ENCODE results near the gene ADTRP.
A peak's percentile ranks its signal among the peaks of the same experiment; 100 is the strongest.

Gene ADTRP, protein sequence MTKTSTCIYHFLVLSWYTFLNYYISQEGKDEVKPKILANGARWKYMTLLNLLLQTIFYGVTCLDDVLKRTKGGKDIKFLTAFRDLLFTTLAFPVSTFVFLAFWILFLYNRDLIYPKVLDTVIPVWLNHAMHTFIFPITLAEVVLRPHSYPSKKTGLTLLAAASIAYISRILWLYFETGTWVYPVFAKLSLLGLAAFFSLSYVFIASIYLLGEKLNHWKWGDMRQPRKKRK

GRCh38 chr6:11778648-11779328 lies at the start of gene ADTRP:
ADTRP (minus strand) TSS chr6:11778803; CDS start chr6:11778759, 44 bp downstream.
- DNase-seq, result no peak

GRCh38 chr6:11826779-11827178 lies 48.2 kb upstream of the ADTRP start:
- no peak for DNase-seq

- DNase-seq, result no peak
Observed at GRCh38 chr6:11824986-11825385, 46.4 kb upstream of the ADTRP start.

DNA sequence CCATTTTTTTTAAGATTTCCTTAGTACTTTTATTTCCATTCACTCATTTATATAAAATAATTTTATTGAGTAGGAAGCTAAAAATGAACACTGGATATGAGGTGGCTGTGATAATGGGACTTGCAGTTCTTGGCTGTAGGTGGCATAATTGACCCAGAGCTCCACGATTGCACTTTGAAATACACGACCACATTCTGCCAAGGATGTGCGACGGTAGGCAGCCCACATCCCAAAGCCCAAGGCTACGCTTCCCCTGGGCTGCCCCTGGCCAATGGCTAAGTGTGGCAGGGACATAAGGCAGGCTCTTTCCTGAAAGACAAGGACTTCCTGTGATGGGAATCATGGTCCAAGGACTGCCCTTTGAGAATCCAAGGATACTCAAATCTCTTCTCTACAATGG lies 43.7 kb upstream of the ADTRP start:
- no peak for DNase-seq

DNA sequence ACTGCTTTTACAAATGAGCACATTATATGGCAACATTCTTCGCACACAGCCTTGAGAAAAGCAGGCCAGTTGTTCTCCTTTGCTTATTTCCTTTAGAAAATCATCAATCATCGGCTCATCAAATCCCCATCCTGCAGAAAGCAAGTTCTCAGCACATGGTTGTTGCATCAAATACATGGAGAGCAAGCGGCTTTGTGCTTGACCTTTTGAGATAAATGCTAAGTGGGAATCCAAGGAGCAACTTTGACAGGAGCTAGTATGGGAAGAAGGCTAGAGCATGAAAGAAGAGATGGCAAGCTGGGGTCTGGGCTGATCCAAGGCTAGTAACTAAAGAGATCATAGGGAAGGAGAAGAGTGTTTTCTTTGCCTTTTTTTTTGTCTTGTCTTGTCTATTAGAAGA lies 43.2 kb upstream of the ADTRP start:
- no peak for DNase-seq

- DNase-seq, result no peak
Observed at GRCh38 chr6:11820821-11821220, 42.2 kb upstream of the ADTRP start.

- DNase-seq, result no peak
Observed at GRCh38 chr6:11819486-11819885, 40.9 kb upstream of the ADTRP start.

- no peak for DNase-seq
Observed at GRCh38 chr6:11815231-11815630, 36.6 kb upstream of the ADTRP start.

DNA sequence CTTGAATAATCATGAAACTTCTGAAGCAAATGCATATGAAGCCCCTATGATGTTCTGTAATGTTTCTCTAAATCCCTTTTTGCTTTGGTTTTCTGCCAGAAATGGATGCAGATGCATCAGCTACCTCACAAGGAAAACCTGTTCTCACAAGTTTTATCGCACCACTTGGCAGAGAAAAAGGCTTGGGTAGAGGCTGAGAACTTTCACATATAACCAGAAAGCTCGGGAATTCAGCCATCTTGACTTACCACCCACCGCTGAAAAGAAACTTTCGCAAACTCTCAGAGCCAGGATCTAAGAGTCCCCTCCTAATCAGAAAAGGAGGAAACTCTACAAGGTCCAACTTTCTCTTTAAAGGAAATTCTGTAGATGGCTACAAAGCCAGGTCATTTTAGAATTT lies 36.2 kb upstream of the ADTRP start:
- no peak for DNase-seq

GRCh38 chr6:11814106-11814505 lies 35.5 kb upstream of the ADTRP start:
- DNase-seq, result no peak

- no peak for DNase-seq
Observed at GRCh38 chr6:11813606-11814005, 35.0 kb upstream of the ADTRP start.

DNA sequence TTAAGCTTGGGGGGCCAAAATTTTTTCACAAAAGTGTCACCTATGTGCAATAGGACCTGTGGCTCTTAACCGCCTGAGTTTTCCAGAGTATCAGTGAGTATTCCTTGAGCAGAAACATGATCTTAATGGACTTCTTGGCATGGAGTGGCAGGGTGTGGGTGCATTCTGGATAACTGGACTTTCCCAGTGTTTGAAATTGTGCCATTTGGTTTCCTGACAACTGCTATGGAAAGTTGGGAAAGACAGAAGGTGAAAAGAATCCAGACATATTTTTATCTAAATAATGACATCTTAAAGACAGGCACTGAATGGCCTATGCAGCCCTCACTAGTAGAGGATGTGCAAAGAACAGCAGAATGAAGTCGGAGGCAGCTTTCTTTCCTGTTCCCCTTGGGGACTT lies 34.3 kb upstream of the ADTRP start:
- no peak for DNase-seq

DNA sequence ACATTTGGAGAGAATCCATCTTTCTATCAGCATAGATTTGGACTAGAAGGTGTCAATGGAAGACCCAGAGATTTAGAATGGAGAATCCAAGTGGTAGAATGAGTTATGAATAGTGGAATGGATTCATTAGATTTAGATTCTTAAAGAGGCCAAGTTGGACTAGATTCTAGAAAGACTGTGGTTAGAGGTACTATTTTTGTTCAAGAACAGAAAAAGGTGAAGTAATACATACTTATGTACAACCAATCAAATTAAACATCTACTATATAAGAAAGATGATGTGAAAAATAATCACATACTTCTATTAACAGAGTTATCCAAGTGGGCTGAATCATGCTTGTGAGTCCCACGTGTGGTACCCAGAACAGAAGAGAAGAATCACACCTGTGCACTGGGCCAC lies 33.8 kb upstream of the ADTRP start:
- DNase-seq, result no peak

DNA sequence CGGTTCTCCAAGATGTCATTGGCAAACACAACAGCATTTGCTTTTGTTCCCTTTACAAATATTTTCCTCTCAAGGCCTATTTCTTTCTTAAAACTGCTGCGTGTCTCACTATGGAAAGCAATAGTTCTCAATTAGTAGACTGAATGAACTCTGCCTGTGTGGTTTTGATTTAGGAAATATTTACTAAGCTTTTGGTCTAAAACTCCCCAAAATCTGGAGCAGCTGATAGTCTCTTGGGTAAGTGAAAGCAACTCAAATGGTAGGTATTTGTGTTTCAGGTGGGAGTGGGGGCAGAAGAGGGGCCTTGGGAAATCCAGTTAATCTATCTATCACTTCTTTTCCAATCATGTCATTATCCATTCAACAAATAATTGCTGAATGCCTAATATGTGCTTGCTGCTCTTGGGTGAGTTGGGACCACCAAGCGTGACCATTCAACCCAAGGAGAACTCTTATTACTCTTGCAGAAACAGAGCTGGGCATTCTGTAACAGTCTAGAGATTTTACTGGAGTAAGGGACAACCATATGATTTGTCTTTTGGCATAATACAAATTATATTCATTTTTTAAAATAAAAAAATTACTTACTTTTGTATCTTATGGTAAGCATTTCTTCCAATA lies 33.2 kb upstream of the ADTRP start:
- no peak for DNase-seq

- no peak for DNase-seq
Observed at GRCh38 chr6:11810854-11811643, 32.4 kb upstream of the ADTRP start.

DNA sequence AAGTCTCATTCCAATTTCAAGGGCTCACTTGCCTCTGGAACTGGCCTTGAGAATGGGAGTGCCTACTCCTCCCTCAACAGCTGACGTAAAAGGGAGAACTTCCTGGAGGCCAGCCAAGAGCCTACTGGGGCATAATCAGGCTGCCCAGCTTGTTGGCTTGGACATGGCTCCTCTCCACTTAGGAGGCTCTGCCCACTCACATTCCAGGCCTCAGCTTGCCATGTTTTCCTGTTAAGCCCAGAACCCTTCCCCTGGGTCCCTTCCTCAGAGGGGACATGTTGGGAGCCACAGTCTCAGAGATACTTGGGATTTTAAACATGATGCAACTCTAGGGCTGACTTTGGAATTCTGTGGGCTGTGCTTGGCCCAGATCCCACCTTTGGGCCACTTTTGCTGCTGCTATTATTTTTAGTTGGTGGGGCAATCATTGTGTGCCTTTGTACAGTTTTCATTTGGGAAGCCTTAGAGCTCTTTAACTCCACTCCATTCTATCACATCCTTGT lies 31.5 kb upstream of the ADTRP start:
- DNase-seq, result peak in 1 of 2 experiments; percentile 13

- no peak for DNase-seq
Observed at GRCh38 chr6:11808054-11808453, 29.5 kb upstream of the ADTRP start.

DNA sequence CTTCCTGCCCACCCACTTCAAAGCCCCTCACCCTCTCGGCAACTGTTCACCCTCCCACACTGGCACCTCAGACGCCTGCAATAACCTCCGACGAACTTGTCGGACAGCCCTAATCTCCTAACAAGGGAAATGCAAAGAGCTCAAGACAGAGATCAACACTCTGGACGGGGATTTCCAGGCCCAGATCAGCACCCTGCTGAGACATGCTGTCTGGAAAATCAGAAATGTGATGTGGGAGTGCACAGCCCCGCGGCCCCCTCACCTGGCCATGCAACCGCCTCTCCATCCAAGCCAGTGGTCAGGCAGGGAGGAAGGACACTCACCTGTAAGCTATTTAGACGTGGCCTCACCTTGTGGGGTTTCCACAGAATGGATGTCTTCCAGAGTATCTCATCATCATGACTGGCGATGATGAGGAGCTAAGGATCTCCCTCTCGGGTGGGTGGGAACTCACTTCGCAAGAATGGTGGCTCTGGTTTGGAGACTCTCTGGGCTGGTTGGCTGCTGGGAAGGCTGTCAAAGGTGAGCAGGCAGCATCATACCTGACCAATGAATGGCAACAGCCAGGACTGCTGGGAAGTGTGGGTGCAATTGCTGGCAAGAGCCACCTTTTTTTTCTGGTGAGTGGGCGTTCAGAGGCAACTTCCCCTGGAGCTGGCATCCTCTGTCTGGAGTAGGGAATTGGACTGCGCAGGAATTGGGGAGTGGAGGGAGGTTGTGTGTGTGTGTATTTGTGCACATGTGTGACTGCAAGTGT lies 28.1 kb upstream of the ADTRP start:
- DNase-seq, result no peak

DNA sequence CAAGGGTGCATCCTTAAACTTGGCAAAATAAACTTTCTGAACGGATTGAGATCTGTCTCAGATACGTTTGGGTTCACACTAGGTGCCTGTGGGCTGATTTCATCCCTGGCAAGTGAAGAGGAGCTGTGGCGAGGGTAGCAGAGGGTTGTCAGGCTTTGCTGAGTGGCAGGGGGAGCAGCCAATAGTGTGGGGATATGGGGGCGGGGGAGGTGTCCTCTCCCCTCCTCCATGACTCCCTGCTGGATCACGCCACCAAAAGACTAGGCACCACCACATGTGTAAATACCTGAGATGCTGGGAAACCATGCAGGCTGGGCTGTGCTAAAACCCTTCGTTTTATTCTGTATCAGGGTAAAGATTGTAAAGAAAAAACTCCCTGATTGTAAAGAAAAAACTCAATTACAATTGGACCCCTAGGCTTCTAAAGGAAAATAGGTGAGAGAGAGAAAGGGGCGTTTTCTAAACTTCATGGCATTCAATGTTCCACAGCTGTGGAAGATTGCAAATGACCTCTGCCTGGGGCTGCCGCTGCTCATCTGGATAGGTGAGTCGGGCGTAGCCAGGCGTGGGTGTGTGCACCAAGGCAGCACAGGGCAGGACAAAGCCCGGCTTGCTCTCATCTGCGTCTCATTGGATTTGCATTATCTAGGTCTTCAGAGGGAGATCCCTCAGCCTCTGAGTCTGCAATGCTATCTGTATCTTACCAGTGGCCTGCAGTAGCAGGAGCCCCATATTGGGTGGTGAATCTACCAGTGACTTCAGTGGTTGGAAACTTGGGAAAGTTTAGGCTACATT lies 26.9 kb upstream of the ADTRP start:
- no peak for DNase-seq

GRCh38 chr6:11804701-11805100 lies 26.1 kb upstream of the ADTRP start:
- DNase-seq, result no peak

DNA sequence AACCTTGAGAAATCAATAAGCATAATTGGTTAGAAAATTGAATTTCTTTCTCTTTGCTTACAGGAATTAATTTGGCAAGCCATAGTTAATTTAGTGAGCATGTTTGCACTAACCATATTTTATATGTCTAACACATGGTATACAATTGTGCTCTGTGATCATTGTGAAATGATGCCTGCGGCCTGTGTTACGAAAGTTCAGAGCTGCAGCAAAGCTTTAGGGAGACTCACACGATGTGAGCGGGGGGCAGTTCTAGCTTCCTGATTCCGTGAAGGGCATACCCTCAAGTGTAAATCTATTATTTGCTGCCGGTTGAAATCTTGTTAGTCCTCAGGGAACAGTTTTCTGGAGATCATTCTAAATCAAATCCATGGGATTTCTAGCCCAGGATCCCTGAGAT lies 25.5 kb upstream of the ADTRP start:
- DNase-seq, result no peak

GRCh38 chr6:11803591-11803971 lies 25.0 kb upstream of the ADTRP start:
- DNase-seq, result no peak

All from NCI-H524 (cell line).